ENCODE measurements around the gene SRRD.

The SRRD gene

GRCh38 chr22:26484360-26484706 lies 656 bp downstream of the SRRD start:
- no peak for DNase-seq

DNA sequence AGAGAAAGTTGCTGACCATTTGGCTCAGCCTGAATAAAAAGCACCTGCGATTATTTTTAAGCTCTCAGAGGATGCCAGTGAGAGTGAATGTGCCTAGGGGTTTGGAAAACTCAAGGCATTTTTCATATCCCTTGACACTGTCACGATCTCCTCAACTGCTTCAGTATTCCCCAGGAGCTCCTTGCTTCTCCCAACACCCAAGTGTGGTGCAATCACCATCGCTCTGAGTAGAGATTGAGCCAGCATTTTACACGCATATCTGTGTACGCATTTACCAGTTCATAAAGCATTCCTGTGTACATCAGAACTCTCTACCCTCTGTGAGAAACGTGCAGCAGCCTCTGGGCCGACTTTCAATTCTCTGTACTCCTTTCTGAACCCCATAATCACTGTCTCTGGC lies 1.3 kb downstream of the SRRD start:
- DNase-seq, result no peak

DNA sequence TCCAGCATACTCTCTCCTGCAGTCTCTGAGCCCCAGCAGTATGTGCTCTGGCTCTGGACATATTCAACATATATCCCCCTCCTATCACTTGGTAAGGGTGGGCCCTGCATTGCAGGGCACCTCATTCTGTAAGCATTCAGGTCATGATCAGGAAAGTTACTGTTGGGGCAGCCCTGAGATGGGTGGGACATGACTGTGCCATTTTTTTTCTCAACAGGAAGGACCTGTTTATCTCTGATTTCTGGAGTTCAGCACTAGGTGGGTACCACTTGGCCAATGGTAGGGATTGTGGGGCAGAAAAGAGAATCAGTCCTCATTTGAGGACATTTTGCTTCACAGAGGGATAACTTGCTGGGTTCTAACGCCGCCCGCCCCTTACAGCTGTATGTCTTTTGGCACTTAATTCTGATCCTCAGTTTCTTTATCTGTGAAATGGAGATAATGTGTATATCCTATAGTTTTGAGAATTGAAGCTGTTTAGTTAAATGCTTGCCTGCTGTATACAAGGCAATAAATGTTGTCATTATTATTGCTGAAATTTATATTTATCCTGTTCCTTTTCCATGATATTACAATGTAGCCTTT lies 2.2 kb downstream of the SRRD start:
- no peak for DNase-seq

GRCh38 chr22:26486394-26486793 lies 2.7 kb downstream of the SRRD start:
- no peak for DNase-seq

GRCh38 chr22:26487996-26488395 lies 4.3 kb downstream of the SRRD start:
- no peak for DNase-seq

DNA sequence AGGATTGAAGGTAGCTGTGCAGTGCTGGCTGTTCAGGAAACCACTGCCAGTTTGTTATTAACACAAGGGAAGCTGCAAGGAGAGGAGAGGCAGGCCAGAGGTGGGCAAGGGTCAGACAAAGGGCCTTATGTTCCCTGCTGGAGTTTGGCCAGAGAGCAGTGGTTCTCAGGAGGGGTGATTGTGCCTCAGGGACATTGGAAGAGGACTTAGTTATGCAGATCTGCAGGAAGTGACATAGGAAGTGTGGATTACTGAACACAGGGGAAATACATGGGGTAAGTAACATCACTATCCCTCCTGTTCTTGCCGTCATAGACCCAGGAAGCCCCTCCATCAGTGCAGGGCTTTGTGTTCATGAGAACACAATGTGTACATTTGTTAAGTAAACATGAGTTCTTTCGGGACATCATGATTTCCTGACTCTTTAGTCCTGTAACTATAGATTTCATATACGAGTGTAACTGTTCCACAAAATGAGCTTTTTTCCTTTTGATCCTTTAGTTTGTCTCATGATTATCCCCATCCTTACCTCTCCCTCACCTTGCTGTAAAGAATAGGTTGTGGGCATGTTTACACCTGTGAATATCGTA lies 5.9 kb downstream of the SRRD start:
- no peak for DNase-seq

- DNase-seq, result no peak
These were observed 8.5 kb downstream of the SRRD start for GRCh38 chr22:26492220-26492619.

GRCh38 chr22:26494506-26494905 lies 10.8 kb downstream of the SRRD start:
- DNase-seq, result no peak

DNA sequence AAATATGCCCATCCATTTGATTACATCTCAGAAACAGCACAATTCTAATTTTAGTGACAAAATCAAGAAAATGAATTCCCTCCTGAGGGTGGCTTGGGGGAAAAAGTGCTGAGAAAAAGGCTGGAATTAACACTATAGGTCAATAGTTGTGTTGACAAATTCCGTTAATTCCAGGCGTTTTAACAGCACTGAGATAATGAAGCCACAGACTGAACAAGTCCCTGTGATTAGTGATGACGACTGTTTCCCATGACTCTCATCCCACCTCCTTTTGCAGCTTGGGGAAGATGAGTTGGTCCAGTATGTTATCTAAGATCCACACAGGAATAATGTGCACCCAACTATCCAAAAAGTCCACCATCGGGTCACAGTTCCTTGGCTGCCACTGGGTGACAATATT lies 12.8 kb downstream of the SRRD start:
- DNase-seq, result no peak

DNA sequence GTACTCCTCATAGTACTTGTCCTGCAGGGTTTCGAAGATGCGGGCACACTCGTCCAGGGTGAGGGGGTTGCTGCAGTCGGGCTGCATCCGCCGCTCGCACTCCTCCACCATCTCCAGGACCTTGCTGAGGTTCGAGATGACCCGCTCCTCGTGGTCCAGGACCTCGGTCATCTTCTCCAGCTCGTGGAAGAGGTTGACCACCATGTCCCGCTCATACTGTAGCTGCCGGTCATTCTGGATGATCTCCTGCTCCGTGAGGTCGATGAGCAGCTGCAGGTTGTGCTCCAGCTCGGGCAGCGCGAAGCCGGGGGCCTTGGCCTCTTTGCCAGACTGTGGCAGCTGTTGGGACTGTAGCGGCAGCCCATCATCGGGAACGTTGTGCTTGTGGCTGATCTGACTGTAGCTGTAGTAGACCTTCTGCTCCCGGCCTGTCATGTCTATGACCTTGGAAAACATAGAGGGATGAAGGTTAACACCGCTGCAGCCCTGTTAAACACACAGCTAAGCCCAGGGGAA lies 15.6 kb downstream of the SRRD start:
- no peak for DNase-seq

- no peak for DNase-seq
These were observed 18.3 kb downstream of the SRRD start for GRCh38 chr22:26501996-26502395.

DNA sequence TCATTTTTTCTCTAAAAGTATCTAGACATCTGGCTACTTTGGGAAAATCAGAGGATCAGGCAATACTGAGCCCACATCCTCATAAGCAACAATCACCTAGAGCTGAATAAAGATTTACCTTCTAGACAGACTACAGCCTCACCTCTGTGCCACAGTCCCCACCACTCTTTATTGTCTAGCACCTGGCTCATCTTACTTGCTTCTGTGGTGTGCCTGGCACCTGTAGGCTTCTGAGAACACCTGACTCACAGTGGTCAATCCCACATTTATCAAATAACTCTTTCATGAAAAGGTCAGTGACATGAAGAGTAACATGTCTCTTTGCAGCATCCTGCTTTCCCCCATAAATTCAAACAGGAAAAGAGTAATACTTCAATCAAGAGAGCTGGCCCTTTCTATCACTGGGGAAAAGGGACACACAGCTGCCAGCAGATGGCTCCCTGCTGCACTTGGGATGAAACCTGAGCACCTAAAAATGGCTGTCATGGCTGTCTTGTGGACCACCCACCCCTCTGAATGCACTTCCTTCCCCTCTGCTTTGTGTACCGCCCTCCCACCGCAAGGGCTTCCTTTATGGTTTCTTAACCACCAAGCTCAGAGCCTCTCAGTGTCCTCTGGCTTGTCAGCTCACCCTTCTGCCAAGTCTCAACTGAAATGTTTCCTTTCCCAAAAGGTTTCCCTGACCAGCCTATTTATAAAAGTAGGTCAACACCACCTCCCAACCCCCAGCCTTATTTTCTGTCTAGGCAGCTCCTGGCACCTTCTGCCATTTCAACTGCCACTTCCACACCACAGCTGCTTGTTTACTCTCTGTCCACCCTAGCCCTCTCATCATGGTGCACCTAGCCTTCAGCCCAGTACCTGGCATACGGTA lies 19.2 kb downstream of the SRRD start:
- peak; percentile 19 to 41 for DNase-seq

DNA sequence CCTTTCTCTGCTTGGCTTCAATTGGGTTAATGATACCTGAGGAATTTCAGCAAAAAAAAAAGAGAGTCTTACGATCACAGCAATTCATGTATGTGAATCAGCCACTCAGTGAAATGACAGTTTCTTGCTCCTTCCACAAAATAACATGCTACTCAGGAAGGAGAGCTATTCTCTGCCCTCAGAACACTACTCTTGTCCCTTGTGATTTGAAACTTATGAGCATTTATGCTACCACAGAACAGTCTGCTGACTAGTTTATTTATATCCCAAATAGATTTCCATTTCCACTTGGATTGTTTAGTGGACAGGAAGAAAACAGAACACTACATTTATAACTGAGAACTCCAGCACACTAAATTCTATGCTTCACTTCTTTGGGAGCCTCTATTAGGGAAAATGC lies 20.1 kb downstream of the SRRD start:
- no peak for DNase-seq

- DNase-seq, result no peak
These were observed 24.5 kb downstream of the SRRD start for GRCh38 chr22:26508148-26508547.

GRCh38 chr22:26512149-26512793 lies 28.6 kb downstream of the SRRD start, which contains the start of gene TFIP11:
TFIP11 (minus strand) TSS chr22:26512473; CDS start chr22:26510272, 2,201 bp downstream.
- peak; percentile 69 to 89 for DNase-seq

DNA sequence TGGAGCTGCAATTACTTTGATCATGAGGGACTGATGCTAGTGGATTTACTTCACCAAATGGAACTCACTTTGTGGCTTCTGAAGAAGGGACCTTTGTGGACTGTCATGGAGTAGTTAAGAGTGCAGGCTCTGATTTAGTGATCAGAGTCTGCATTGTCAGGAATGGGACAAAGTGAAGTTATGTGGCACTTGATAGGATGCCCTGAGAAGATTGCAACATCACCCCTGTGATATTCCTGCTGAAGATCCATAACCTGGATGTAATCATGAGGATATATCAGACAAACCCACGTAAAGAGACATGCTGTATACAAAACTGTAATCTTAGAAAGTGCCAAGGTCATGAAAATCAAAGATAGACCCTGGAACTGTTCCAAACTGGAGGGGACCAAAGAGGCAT lies 30.2 kb downstream of the SRRD start:
- DNase-seq, result no peak

DNA sequence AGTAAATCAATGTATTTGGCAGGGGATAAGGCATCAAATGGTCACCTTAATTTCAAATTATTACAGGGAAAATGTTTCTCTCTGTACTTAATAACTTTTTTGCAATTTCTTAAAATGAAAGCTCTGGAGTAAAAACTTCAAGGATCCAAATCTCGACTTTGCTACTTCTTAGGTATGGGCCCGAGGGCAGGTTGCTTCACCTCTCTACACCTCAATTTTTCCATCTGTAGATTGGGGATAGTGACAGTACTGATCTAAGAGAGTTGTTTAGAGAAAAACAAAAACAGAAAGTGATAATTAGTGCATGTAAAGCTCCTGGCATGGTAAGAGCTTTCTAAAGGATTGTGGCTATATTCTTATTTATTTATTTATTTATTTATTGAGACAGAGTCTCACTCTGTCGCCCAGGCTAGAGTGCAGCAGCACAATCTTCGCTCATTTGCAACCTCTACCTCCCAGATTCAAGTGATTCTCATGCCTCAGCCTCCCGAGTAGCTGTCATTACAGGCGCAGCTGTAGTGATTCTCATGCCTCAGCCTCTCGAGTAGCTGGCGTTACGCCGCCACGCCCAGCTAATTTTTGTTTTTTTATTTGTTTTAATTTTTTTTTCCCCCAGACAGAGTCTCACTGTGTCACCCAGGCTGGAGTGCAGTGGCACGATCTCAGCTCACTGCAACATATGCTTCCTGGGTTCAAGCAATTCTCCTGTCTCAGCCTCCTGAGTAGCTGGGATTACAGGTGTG lies 30.9 kb downstream of the SRRD start:
- no peak for DNase-seq

- no peak for DNase-seq
These were observed 32.3 kb downstream of the SRRD start for GRCh38 chr22:26515931-26516330.

GRCh38 chr22:26516503-26516902 lies 32.8 kb downstream of the SRRD start:
- no peak for DNase-seq

- DNase-seq, result no peak
These were observed 33.8 kb downstream of the SRRD start for GRCh38 chr22:26517429-26517828.

DNA sequence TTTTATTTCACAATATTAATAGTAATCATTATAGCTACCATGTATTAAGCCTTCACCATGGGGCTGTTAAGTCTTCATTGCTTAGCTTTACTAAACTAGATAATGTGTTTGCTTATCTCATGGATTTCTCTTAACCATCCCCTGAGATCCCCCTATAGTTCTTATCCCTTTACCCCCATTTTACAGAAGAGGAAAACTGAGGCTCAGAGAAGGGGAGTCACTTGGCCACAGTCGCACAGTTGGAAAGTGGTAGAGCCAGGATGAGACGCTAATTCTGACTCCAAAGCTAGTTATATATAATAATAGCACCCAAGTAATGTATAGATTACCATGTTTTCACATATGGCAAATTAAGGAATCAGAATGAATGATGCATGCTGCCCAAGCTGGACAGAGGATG lies 38.3 kb downstream of the SRRD start:
- no peak for DNase-seq

DNA sequence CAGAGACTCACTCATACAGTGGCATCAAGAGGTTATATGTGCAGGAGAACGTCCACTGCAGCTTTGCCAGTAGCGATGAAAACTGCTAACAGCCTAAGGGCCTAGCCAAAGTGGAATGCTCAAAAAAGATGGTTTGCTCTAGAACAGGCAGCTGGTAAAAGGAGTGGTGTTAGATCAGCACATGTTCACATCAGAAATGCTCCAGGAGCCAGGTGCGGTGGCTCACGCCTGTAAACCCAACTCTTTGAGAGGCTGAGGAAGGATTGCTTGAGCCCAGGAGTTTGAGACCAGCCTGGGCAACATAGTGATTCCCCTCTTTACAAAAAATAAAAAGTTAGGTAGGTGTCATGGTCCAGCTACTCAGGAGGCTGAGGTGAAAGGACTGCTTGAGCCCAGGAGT lies 38.9 kb downstream of the SRRD start:
- no peak for DNase-seq

DNA sequence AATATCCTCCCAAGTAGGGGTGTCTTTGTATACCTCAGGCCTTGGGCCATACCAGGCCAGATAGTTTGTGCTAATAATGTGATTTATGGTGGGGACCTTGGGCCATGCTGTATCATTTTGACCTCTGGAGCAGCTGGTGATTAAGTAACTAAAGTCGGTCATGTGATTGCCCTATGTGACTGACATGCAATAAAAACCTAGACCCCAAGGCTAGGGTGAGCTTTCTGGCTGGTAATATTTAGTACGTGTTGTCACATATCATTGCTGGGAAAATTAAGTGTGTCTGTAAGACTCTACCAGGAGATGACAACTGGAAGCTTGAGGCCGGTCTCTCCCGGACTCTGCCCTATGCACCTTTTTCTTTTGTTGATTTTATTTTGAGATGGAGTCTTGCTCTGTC lies 41.2 kb downstream of the SRRD start:
- no peak for DNase-seq

Data from NCI-H524 (cell line).